ENCODE measurements around the gene MACF1. TPM values are rescaled to one million over a fixed set of nuclear protein-coding genes. Genes with fewer than 3 reads are reported as not detected.

The MACF1 gene
- total and polyA plus RNA-seq, 2 of the 13 experiments (the other 11 are each of a cell fraction or from before 2014, with no cell fraction given), result 36.7 to 65.4 TPM

GRCh38 chr1:39328586-39329121 lies 124.2 kb downstream of the MACF1 start (continued):
- TF ChIP-seq NR0B2 (CRISPR knock-in tag; IDR thresholded peaks at IDR 0.05) (no peak), THRA (CRISPR knock-in tag; IDR thresholded peaks at IDR 0.05; ENCODE audit: borderline replicate concordance) (no peak)

GRCh38 chr1:39331647-39332046 lies 127.2 kb downstream of the MACF1 start:
- no TSS peak for BruUV-seq (replicated peaks)
- H3K36me3 ChIP-seq (replicated peaks in 1 of 2; ENCODE audit: control insufficient read depth in 1 of 2, insufficient read depth in 2 of 2, low read length in 2 of 2), result peaks cover 19 to 51% of the 10 kb centered on the region in 2 experiments; a peak in 4 of 5 replicates
- FAIRE-seq, result no peak
- no peak for TF ChIP-seq CEBPG (CRISPR knock-in tag; IDR thresholded peaks at IDR 0.05)
- TF ChIP-seq PATZ1 (CRISPR knock-in tag; IDR thresholded peaks at IDR 0.05), result no peak
- no peak for TF ChIP-seq ZBTB7A (CRISPR knock-in tag; IDR thresholded peaks at IDR 0.05)
- no peak for TF ChIP-seq ZNF891 (CRISPR knock-in tag; IDR thresholded peaks at IDR 0.05)
- no peak for TF ChIP-seq KDM2A (CRISPR knock-in tag; IDR thresholded peaks at IDR 0.05; ENCODE audit: borderline replicate concordance, low read depth)
- no peak for TF ChIP-seq MIXL1 (CRISPR knock-in tag; IDR thresholded peaks at IDR 0.05)
- no peak for TF ChIP-seq IRX3 (CRISPR knock-in tag; IDR thresholded peaks at IDR 0.05; ENCODE audit: borderline replicate concordance, low read depth)
- no peak for TF ChIP-seq SP140L (CRISPR knock-in tag; IDR thresholded peaks at IDR 0.05; ENCODE audit: borderline replicate concordance)
- no peak for TF ChIP-seq ZFAT (CRISPR knock-in tag; conservative IDR thresholded peaks at IDR 0.05)
- TF ChIP-seq FUBP1 (CRISPR knock-in tag; IDR thresholded peaks at IDR 0.05; ENCODE audit: borderline replicate concordance), result no peak
- no peak for TF ChIP-seq RXRB (CRISPR knock-in tag; IDR thresholded peaks at IDR 0.05; ENCODE audit: borderline replicate concordance)
- no peak for TF ChIP-seq DMTF1 (CRISPR knock-in tag; IDR thresholded peaks at IDR 0.05)
- TF ChIP-seq SIX4 (CRISPR knock-in tag; IDR thresholded peaks at IDR 0.05), result no peak

More at GRCh38 chr1:39331647-39332046, 127.2 kb downstream of the MACF1 start:
- H3K9me3 ChIP-seq (ENCODE audit: low read length), result no peaks in the 10 kb centered on the region
- no peaks in the 10 kb centered on the region for H3K4me1 ChIP-seq (ENCODE audit: insufficient read depth, low read length)
- POLR2A ChIA-PET, result no interaction called here
- no peak overlapping the region for H3K4me3 ChIP-seq (replicated peaks in 1 of 3; ENCODE audit: insufficient read depth in 1 of 3, low read depth in 2 of 3, low read length in 3 of 3)
- no peak overlapping the region for H3K9ac ChIP-seq (ENCODE audit: insufficient read depth, low read depth, low read length)
- no peaks in the 10 kb centered on the region for H3K79me2 ChIP-seq (ENCODE audit: insufficient read depth, low read length)
- no peaks in the 10 kb centered on the region for H4K20me1 ChIP-seq (ENCODE audit: insufficient read depth, low read length)
- H3K4me2 ChIP-seq (ENCODE audit: low read depth, low read length), result no peak overlapping the region
- 94% methylated on average over 5 of the region's 5 CpGs for WGBS (ENCODE audit: low lambda C conversion rate)
- CTCF ChIA-PET (ENCODE audit: low intra/inter-chr PET ratio, low total read pairs), result no interaction called here
- intact Hi-C loops (cut with micrococcal nuclease; ENCODE audit: unreplicated experiment) (no loop called here), in situ Hi-C loops (cut with HindIII; ENCODE audit: extremely low pct_ligation_motif_present, low pct_unique_long_range_greater_than_20kb) (no loop called here)
- H3K27me3 ChIP-seq (ENCODE audit: control insufficient read depth in 1 of 2, insufficient read depth in 2 of 2, low read length in 2 of 2), result no peaks in the 10 kb centered on the region
- no peak for ATAC-seq
- DNase-seq (ENCODE audit: low spot score), result no peak
- H3K27ac ChIP-seq (ENCODE audit: extremely low read length, insufficient read depth, low read length), result no peak overlapping the region
- no peak overlapping the region for H2AFZ ChIP-seq (ENCODE audit: low read length)

All from HepG2 (cell line).